Left colon (tissue), 2 donors: ENCODE data around the gene HSPB6. TPM values are rescaled to one million over a fixed set of nuclear protein-coding genes. Genes with fewer than 3 reads are reported as not detected.
"Not testable (repeated sequence)": the region's sequence is repeated elsewhere in the genome, so short reads cannot be mapped to it uniquely, and the experiment has no call there.

Experiments used
- ATAC-seq: fragments of 200-7000 bp; cut with Tn5 transposase; one replicate; pipeline ENCODE4 v1.9.1; 2020; ENCODE audit warnings: mild to moderate bottlenecking, moderate library complexity
- DNase-seq, 2 donors: peaks; one replicate each; pipeline ENCODE4 v3.0.0-alpha.2; 2020
- intact Hi-C, 2 donors: fragments of 100-400 bp; cut with DNase I in 1 of 2; cut with micrococcal nuclease in 1 of 2; formaldehyde crosslinking; loops; one replicate each; pipeline versions ENCODE4 v1.11.2 to v1.14.0; 2022; cut with DNase I, micrococcal nuclease
- total RNA-seq, 2 donors: library from RNA; stranded (reverse); fragmentation: NEBNext Ultra II Directional; extraction: Animal tissue kit (Norgen Biotek cat#: 25700); gene quantifications; one replicate each; pipeline ENCODE4 v1.2.1, GENCODE V29; 2021
- donor health status: DM: no; HTN: no; CAD: no.
- donor health status: DM: yes; HTN: yes; CAD: no.

The HSPB6 gene
- total RNA-seq, 2 donors from 2014 or later, result 4.5 to 16.4 TPM

DNA sequence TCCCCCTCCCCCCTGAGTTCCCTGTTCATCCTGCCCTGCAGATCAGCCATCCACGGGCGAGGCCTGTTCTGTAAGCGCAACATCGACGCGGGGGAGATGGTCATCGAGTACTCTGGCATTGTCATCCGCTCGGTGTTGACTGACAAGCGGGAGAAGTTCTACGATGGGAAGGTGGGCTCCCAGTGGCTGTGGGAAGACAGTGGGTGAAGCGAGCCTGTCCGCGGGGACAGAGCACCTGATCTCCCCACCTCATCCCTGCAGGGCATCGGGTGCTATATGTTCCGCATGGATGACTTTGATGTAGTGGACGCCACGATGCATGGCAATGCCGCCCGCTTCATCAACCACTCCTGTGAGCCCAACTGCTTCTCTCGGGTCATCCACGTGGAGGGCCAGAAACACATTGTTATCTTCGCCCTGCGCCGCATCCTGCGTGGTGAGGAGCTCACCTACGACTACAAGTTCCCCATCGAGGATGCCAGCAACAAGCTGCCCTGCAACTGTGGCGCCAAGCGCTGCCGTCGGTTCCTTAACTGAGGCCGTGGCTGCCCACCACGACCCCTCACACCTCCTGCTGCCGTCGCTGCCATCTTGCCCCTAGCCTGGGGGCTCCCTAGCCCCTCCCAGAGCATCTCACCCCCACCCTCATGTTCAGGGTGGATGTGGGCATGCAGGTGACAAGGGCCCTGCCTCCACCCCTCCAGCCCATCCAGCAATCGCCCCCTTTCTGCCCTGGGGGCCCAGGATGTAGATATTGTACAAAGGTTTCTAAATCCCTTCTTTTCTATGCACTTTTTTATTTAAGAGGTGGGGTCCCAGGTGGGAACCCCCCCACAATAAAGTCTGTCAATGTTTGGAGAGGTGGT is 18.6 kb downstream of the HSPB6 start:
- DNase-seq, result no peak
- intact Hi-C loops, result no loop called here
- ATAC-seq, result no peak

GRCh38 chr19:35736913-35737886 is 19.6 kb downstream of the HSPB6 start:
- DNase-seq (no peak), ATAC-seq (no peak)
- intact Hi-C loops, result no loop called here

DNA sequence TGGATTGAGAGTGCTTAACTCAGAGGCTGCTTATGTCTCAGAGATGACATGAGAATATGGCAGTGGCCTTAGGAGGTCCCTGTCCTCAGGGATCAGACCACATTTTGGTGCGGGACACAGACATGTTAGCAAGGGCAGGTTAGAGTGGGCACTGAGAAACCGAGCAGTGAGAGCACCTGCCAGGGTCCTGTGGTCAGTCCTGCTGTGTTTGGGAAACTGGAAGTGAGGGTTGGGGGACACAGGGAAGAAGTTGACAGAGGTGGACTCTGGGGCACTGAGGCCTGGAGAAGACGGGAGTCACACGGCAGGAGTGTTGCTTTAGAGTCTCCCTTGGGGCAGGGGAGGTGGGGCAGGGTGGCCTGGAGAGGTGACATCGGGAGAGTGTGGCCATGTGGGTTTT is 21.9 kb downstream of the HSPB6 start:
- intact Hi-C loops, result no loop called here
- ATAC-seq (no peak), DNase-seq (no peak)

DNA sequence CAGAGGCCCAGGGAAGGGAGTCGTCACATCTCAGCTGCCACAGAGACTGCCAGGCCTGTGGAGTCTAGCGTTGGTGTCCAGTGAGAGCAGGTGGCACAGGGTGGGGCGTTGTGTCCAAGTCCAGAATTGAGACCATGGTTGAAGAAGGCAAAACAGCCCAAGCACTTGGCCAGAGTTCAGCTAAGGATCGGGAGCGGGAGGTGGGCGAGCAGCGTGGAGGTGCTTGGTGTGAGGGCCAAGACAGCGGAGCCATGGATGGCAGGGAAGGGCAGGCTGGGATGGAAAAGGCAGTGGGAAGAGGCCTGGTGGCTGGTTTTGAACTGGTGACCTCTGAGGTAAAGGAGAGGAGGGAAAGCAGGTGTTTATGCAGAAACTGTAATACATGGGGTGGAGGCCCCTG is 22.6 kb downstream of the HSPB6 start:
- no peak for ATAC-seq
- intact Hi-C loops, result no loop called here
- no peak for DNase-seq

DNA sequence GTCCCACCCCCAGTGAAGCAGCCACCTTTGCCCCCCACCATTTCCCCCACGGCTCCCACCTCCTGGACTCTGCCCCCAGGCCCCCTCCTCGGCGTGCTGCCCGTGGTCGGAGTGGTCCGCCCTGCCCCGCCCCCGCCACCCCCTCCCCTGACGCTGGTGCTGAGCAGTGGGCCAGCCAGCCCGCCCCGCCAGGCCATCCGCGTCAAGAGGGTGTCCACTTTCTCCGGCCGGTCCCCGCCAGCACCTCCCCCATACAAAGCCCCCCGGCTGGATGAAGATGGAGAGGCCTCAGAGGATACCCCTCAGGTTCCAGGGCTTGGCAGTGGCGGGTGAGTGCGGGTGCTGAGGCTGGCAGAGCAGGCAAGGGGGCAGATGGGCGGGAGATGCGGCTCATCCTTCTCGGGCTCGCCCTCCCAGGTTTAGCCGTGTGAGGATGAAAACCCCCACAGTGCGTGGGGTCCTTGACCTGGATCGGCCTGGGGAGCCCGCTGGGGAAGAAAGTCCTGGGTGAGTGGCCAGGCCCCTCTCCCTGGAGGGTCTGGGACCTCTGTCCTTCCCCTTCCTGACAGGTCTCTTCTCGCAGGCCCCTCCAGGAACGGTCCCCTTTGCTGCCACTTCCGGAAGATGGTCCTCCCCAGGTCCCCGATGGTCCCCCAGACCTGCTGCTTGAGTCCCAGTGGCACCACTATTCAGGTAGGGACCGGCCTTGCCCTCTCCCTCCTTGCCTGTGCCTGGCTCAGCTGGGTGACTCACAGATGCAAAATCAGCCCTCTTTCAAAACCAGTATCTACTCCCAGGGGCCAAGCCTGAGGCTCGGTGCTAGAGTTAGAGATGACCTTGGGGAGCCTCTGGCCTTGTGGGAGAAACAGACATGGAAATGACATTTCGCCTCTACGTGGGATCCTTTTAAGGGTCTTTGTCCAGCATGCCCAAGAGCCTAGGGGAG is 23.4 kb downstream of the HSPB6 start:
- intact Hi-C loops, result no loop called here
- no peak for ATAC-seq
- no peak for DNase-seq

DNA sequence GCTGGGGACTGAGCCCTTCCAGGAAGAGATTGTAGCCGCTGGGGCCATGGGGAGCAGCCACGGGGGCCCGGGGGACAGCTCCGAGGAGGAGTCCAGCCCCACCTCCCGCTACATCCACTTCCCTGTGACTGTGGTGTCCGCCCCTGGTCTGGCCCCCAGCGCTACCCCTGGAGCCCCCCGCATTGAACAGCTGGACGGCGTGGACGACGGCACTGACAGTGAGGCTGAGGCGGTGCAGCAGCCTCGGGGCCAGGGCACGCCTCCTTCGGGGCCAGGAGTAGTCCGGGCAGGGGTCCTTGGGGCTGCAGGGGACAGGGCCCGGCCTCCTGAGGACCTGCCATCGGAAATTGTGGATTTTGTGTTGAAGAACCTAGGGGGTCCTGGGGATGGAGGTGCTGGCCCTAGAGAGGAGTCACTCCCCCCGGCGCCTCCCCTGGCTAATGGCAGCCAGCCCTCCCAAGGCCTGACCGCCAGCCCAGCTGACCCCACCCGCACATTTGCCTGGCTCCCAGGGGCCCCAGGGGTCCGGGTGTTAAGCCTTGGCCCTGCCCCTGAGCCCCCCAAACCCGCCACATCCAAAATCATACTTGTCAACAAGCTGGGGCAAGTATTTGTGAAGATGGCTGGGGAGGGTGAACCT is 24.2 kb downstream of the HSPB6 start:
- intact Hi-C loops, result no loop called here
- no peak for ATAC-seq
- DNase-seq, result no peak

GRCh38 chr19:35731779-35732405 is 24.9 kb downstream of the HSPB6 start:
- DNase-seq, result no peak
- intact Hi-C loops, result no loop called here
- no peak for ATAC-seq

DNA sequence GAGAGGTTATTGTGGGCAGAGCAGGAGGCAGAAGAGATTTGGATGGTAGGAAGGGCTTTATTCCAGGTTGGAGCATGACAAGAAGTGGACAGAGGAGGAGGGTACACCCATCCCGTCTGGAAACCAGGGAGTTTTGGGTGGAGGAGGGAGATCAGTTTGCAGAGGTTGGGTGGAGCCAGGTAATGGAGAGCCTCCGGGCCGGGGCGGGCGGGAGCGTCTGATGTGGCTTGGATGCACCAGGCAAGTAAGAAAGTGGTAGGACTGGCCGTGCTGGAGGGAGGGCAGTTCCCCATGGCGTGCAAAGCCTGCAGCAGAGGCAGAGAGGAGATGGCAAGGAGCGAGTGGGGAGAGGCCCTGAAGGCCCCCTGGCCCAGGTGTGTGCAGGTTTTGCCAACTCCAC is 25.5 kb downstream of the HSPB6 start:
- DNase-seq (no peak), ATAC-seq (peak; percentile 18)
- intact Hi-C loops, result no loop called here

- intact Hi-C loops, result no loop called here
- no peak for DNase-seq
- no peak for ATAC-seq
These were observed 26.5 kb downstream of the HSPB6 start for GRCh38 chr19:35730326-35730725.

DNA sequence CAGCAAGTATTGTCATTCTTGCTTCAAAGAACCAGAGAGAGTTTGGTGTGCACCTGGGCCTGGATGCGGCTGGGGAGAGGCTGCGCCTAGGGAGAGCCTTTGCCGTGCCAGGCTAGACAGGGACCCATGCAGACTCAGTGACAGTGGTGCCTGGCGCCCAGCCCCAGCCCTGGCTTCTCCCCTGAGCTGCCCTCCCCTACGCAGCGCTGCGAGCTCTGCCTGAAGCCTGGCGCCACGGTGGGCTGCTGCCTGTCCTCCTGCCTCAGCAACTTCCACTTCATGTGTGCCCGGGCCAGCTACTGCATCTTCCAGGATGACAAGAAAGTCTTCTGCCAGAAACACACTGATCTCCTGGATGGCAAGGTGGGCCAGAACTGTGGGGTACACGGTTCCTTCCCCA is 27.1 kb downstream of the HSPB6 start:
- no peak for ATAC-seq
- DNase-seq, result no peak
- intact Hi-C loops, result no loop called here

- intact Hi-C loops, result no loop called here
- ATAC-seq (no peak), DNase-seq (no peak)
These were observed 27.8 kb downstream of the HSPB6 start for GRCh38 chr19:35729021-35729420.

DNA sequence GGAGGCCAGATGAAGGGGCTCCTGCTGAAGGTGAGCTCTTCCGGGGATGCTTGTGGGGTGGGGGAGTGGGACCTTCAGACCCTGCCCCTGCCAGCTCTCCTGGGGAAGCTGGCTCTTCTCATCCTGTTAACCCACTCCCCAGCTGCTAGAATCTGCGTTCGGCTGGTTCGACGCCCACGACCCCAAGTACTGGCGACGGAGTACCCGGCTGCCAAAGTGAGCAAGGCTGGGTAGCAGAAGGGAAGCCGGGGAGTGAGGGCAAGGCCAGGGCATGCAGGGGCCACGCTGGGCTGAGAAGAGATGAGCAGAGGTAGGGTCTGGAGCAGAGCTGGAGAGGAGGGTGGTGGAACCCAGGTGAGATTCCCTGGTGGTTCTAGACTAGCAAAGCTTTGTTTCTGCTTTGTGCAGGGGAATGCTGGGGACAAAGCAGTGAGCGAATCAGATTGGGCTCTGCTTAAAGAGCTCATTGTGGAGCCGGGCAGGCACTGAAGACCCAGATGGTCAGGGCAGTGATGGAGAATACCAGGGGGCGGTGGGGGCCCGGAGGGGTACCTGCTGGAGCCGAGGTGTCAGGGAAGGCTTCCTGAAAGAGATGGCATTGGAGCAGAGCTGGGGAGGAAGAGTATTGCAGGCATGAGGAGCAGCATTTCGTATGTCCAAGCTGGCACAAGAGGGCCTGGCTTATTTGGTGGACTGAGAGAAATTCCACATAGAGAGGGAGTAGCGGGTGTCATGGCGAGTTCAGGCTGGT is 28.7 kb downstream of the HSPB6 start:
- ATAC-seq (no peak), DNase-seq (no peak)
- intact Hi-C loops, result no loop called here

DNA sequence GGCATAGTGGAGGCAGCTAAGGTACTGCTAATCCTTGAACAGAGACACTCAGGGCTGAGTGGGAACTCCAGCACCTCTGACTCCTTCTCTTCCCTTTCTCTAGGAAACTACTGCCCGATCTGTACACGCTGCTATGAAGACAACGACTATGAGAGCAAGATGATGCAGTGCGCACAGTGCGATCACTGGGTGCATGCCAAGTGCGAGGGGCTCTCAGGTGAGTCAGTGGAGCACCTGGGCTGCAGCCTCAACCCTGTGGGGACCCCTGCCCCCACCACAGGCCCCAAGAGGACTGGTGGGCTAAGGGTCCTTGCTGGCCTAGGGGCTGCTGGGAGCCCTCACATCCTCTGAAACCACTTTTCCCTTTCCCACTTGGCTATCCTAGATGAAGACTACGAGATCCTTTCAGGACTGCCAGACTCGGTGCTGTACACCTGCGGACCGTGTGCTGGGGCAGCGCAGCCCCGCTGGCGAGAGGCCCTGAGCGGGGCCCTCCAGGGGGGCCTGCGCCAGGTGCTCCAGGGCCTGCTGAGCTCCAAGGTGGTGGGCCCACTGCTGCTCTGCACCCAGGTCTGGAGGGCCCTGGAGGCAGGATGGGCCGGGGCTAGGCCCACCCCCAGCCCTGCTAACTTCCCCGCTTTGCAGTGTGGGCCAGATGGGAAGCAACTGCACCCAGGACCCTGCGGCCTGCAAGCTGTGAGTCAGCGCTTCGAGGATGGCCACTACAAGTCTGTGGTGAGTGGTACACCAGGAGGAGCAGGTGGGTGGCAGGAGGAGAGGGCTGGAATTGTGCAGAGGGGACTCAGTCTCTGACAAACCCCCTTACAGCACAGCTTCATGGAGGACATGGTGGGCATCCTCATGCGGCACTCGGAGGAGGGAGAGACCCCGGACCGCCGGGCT is 29.5 kb downstream of the HSPB6 start:
- intact Hi-C loops, result no loop called here
- DNase-seq (no peak), ATAC-seq (no peak)

DNA sequence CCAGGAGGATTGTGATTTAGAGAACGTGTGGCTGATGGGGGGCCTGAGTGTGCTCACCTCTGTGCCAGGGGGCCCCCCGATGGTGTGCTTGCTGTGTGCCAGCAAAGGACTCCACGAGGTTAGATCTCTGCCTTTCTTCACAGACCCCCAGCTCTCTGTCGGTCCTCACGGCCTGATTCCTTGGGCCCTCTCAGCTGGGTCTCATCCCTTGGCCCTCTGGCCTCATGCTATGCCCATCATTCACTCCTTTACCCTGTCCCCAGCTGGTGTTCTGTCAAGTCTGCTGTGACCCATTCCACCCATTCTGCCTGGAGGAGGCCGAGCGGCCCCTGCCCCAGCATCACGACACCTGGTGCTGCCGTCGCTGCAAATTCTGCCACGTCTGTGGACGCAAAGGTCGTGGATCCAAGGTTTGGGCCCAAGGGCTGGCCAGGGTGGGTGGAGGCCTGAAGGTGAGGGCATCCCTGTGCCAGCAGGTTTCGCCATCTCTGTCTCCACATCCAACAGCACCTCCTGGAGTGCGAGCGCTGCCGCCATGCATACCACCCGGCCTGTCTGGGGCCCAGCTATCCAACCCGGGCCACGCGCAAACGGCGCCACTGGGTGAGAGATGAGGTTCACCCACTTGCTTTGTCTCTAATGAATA is 31.5 kb downstream of the HSPB6 start:
- no peak for DNase-seq
- ATAC-seq, result no peak

DNA sequence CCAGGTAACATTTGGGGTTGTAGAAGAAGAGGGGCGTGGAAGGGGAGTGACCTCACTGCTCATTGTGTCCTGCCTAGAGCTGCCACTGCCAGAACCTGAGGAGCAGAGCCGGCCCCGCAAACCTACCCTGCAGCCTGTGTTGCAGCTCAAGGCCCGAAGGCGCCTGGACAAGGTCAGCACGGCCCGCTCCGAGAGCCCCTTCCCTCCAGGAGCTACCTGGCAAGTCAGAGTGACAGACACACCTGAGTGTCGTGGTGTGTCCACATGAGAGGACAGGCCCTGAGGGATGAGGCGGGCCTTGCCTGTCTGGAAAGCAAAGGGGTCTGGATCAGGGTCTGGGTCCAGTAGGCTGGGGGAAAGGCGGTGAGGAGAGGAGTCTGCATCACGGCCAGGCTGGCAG is 32.3 kb downstream of the HSPB6 start:
- intact Hi-C loops, result no loop called here
- ATAC-seq (no peak), DNase-seq (no peak)

More for the DNA sequence above, 31.5 kb downstream of the HSPB6 start:
- intact Hi-C loops, result no loop called here

DNA sequence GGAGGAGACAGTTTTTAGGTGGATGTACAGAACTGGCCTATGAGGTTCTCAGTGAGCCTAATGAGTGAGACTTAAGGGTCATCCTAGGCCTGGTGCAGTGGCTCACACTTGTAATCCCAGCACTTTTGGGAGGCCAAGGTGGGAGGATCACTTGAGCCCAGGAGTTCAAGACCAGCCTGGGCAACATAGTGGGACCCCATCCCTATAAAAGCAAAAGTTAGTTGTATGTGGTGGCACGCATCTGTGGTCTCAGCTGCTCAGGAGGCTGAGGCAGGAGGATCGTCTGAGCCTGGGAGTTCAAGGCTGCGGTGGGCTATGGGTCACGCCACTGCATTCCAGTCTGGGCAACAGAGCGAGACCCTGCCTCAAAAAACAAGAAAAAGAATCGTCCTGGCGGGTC is 32.7 kb downstream of the HSPB6 start:
- DNase-seq, intact Hi-C loops, ATAC-seq: not testable (repeated sequence)
